H1 (cell line): ENCODE data around the gene PSMG2. TPM values are rescaled to one million over a fixed set of nuclear protein-coding genes. Genes with fewer than 3 reads are reported as not detected.
"Not testable (repeated sequence)": the region's sequence is repeated elsewhere in the genome, so short reads cannot be mapped to it uniquely, and the experiment has no call there.

Experiments
- CTCF ChIA-PET: fragments of 300-600 bp; sonication (Branson Sonifier 250); formaldehyde crosslinking; loops from one replicate; lab custom pipeline; 2021; ENCODE audit not compliant: partially characterized antibody; lab: Charles Lee
- POLR2A ChIA-PET: fragments of 300-600 bp; sonication (Branson Sonifier 250); formaldehyde crosslinking; loops from one replicate; lab custom pipeline; 2021; ENCODE audit warnings: inconsistent platforms; ENCODE audit not compliant: partially characterized antibody; lab: Charles Lee
- DNase-seq, 2 experiments: peaks; one replicate each; pipeline versions ENCODE4 v3.0.0 to v3.0.0-alpha.2; 2010 to 2022; ENCODE audit warnings: low spot score in 2 of 2, low read depth in 1 of 2, mixed read lengths in 1 of 2
- FAIRE-seq: peaks from 2 replicates; lab custom pipeline; 2011; peaks lifted over from hg19 to GRCh38; lab: Jason Lieb, UNC
- H2AFZ ChIP-seq: 2 replicates; pipeline ENCODE4 v1.8.1; 2012; ENCODE audit warnings: low read length, inconsistent platforms
- H2AK5ac ChIP-seq: 2 replicates; pipeline ENCODE4 v1.6.1; 2013; ENCODE audit warnings: low read depth, low read length
- H2BK120ac ChIP-seq: replicated peaks from 2 replicates; pipeline ENCODE3; 2013; ENCODE audit warnings: low read depth, low read length, inconsistent platforms
- H2BK12ac ChIP-seq: 2 replicates; pipeline ENCODE4 v1.6.1; 2013; ENCODE audit warnings: low read depth, low read length
- H2BK15ac ChIP-seq: 2 replicates; pipeline ENCODE4 v1.6.1; 2013; ENCODE audit warnings: low read length
- H2BK20ac ChIP-seq: 2 replicates; pipeline ENCODE4 v1.6.1; 2013; ENCODE audit warnings: low read length
- H2BK5ac ChIP-seq: 2 replicates; pipeline ENCODE4 v1.6.1; 2013; ENCODE audit warnings: low read depth, low read length
- H3K14ac ChIP-seq: 2 replicates; pipeline ENCODE4 v1.6.1; 2013; ENCODE audit warnings: inconsistent platforms; ENCODE audit not compliant: insufficient read length
- H3K18ac ChIP-seq: 2 replicates; pipeline ENCODE4 v1.6.1; 2013; ENCODE audit warnings: low read length; ENCODE audit errors: extremely low read depth
- H3K23ac ChIP-seq: 2 replicates; pipeline ENCODE4 v1.6.1; 2013; ENCODE audit warnings: inconsistent platforms; ENCODE audit not compliant: insufficient read length
- H3K23me2 ChIP-seq: 2 replicates; pipeline ENCODE4 v1.6.1; 2013; ENCODE audit warnings: low read depth, low read length
- H3K27ac ChIP-seq: 2 replicates; pipeline ENCODE4 v1.6.1; 2011; ENCODE audit warnings: low read depth, low read length, inconsistent platforms
- H3K27me3 ChIP-seq, 4 experiments: replicated peaks in 1 of 4; 1 replicate in 1 of 4; 2 replicates in 3 of 4; pipeline versions ENCODE4 v1.6.1 to v1.8.1; 2011 to 2013; ENCODE audit warnings: low read length in 3 of 4, mild to moderate bottlenecking in 3 of 4, inconsistent platforms in 2 of 4, mixed read lengths in 2 of 4, moderate library complexity in 1 of 4; ENCODE audit not compliant: control insufficient read depth in 3 of 4, insufficient read depth in 3 of 4; ENCODE audit errors: extremely low read depth in 1 of 4
- H3K36me3 ChIP-seq, 4 experiments: 2 replicates each; pipeline versions ENCODE4 v1.6.1 to v1.8.1; 2011 to 2013; ENCODE audit warnings: mild to moderate bottlenecking in 4 of 4, low read length in 3 of 4, moderate library complexity in 2 of 4, control low read depth in 1 of 4, inconsistent platforms in 1 of 4; ENCODE audit not compliant: insufficient read depth in 4 of 4, control insufficient read depth in 2 of 4
- H3K4ac ChIP-seq: replicated peaks from 2 replicates; pipeline ENCODE3; 2013; ENCODE audit warnings: low read length, low read depth, mixed read lengths, inconsistent platforms; ENCODE audit not compliant: insufficient read length
- H3K4me1 ChIP-seq, 4 experiments: replicated peaks in 1 of 4; 1 replicate in 1 of 4; 2 replicates in 3 of 4; pipeline versions ENCODE4 v1.6.1 to v1.8.1; 2011 to 2013; ENCODE audit warnings: low read length in 3 of 4, inconsistent platforms in 2 of 4, mixed read lengths in 1 of 4; ENCODE audit not compliant: insufficient read depth in 4 of 4, control insufficient read depth in 3 of 4
- H3K4me2 ChIP-seq, 2 experiments: 2 replicates each; pipeline versions ENCODE4 v1.6.1 to v1.8.1; 2011 to 2013; ENCODE audit warnings: low read depth in 2 of 2, low read length in 2 of 2, control low read depth in 1 of 2, inconsistent platforms in 1 of 2, mild to moderate bottlenecking in 1 of 2; ENCODE audit not compliant: insufficient read depth in 1 of 2
- H3K4me3 ChIP-seq, 4 experiments: fragments of 200-600, 300-600 bp in 1 of 4; sonication (generic), shearing (Covaris generic), sonication (Bioruptor Twin) in 1 of 4; 2 replicates each; pipeline versions ENCODE4 v1.5.1 to v1.8.1; 2011 to 2016; ENCODE audit warnings: low read length in 4 of 4, low read depth in 3 of 4, control low read depth in 2 of 4, inconsistent platforms in 2 of 4, mild to moderate bottlenecking in 2 of 4, mixed read lengths in 1 of 4, moderate library complexity in 1 of 4; ENCODE audit not compliant: insufficient read depth in 2 of 4; ENCODE audit errors: extremely low read depth in 1 of 4
- H3K56ac ChIP-seq: replicated peaks from 2 replicates; pipeline ENCODE3; 2013; ENCODE audit warnings: low read depth, mild to moderate bottlenecking, mixed read lengths, low read length, inconsistent platforms; ENCODE audit not compliant: insufficient read length
- H3K79me1 ChIP-seq: 2 replicates; pipeline ENCODE4 v1.6.1; 2013; ENCODE audit warnings: low read depth, low read length, control low read depth
- H3K79me2 ChIP-seq, 2 experiments: 2 replicates each; pipeline versions ENCODE4 v1.6.1 to v1.8.1; 2012 to 2013; ENCODE audit warnings: low read length in 2 of 2, mild to moderate bottlenecking in 2 of 2, inconsistent platforms in 1 of 2; ENCODE audit not compliant: insufficient read depth in 2 of 2, control insufficient read depth in 1 of 2
- H3K9ac ChIP-seq, 4 experiments: replicated peaks in 1 of 4; 1 replicate in 1 of 4; 2 replicates in 3 of 4; pipeline versions ENCODE4 v1.6.1 to v1.8.1; 2011 to 2013; ENCODE audit warnings: low read depth in 3 of 4, low read length in 3 of 4, control low read depth in 2 of 4, mild to moderate bottlenecking in 2 of 4, moderate library complexity in 2 of 4, inconsistent platforms in 1 of 4; ENCODE audit errors: extremely low read depth in 1 of 4
- H3K9me3 ChIP-seq, 2 experiments: 2 replicates each; pipeline versions ENCODE4 v1.6.1 to v1.8.1; 2012 to 2013; ENCODE audit warnings: mild to moderate bottlenecking in 2 of 2, moderate library complexity in 2 of 2, control low read depth in 1 of 2, inconsistent platforms in 1 of 2, low read depth in 1 of 2, low read length in 1 of 2, mixed read lengths in 1 of 2; ENCODE audit not compliant: insufficient read depth in 2 of 2
- H4K20me1 ChIP-seq, 2 experiments: replicated peaks in 1 of 2; 2 replicates each; pipeline versions ENCODE3 to v1.8.1; 2011 to 2013; ENCODE audit warnings: inconsistent platforms in 2 of 2, low read length in 2 of 2, mild to moderate bottlenecking in 1 of 2; ENCODE audit not compliant: insufficient read depth in 2 of 2, control insufficient read depth in 1 of 2
- H4K5ac ChIP-seq: 2 replicates; pipeline ENCODE4 v1.6.1; 2013; ENCODE audit warnings: low read length, low read depth, mixed read lengths, inconsistent platforms; ENCODE audit not compliant: insufficient read length
- H4K8ac ChIP-seq: 2 replicates; pipeline ENCODE4 v1.8.0; 2013; ENCODE audit warnings: mild to moderate bottlenecking, moderate library complexity, low read length, inconsistent platforms; ENCODE audit not compliant: insufficient read depth; ENCODE audit errors: extremely low read depth
- H4K91ac ChIP-seq: replicated peaks from 2 replicates; pipeline ENCODE3; 2013; ENCODE audit warnings: low read length, mixed read lengths, inconsistent platforms; ENCODE audit not compliant: insufficient read length
- WGBS, 2 experiments: shearing (Covaris generic) in 1 of 2; methylation state at CpG; one replicate each; pipeline versions ENCODE4 v1.1.6 to v1.1.7; 2013 to 2015; ENCODE audit warnings: low lambda C conversion rate in 2 of 2, mixed read lengths in 2 of 2, inconsistent platforms in 1 of 2, low coverage in 1 of 2, missing lambda C conversion rate in 1 of 2; ENCODE audit not compliant: insufficient replicate concordance in 2 of 2, insufficient coverage in 1 of 2, insufficient read length in 1 of 2; ENCODE audit errors: extremely low coverage in 1 of 2, missing lambda C conversion rate in 1 of 2; 5-methylcytosine and 5-hydroxymethylcytosine counted together
- polyA plus RNA-seq, 7 experiments: library from polyadenylated mRNA; depleted of rRNA in 3 of 7; stranded (reverse) in 5 of 7; unstranded in 2 of 7; fragments of >200 nt in 5 of 7; fragments of 200-250 nt in 2 of 7; gene quantifications; 1 replicate in 5 of 7; 2 replicates in 1 of 7; 4 replicates in 1 of 7; pipeline versions ENCODE4 v1.2.1 to v1.2.3, GENCODE V29; 2011 to 2013; ENCODE audit warnings: missing spikeins in 2 of 7, mixed read lengths in 2 of 7
- total RNA-seq: library from RNA; stranded (reverse); fragmentation: NEBNext Ultra II Directional; extraction: Animal tissue kit (Norgen Biotek cat#: 25700); gene quantifications from 2 replicates; pipeline ENCODE4 v1.2.1, GENCODE V29; 2021

Gene PSMG2
- total and polyA plus RNA-seq, 2 of the 8 experiments (the other 6 are each of a cell fraction or from before 2014, with no cell fraction given): 52.9 to 79.3 TPM

DNA sequence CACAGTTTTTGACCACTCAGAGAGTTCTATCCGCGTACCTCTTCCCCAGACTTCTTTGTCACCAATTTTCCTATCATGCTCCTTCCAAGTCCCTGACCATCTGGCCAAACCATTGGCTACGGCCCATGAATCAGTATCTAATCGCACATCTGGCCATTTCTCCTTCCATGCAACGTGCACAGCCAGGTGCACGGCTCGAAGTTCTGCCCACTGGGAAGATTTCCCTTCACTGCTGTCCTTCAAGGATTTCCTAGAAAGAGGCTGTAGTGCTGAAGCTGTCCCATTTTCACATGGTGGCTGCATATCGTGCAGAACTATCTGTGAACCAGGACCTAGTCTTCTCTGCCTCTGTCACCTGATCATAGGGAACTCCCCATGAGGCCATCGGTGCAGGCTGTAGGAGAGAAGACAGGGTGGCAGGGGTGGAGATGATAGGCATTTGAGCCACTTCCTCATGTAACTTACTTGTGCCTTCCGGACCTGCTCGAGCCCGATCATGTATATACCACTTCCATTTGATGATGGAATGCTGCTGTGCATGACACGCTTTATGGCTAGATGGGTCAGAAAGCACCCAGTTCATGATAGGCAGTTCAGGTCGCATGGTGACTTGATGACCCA is 53.9 kb downstream of the PSMG2 start:
- DNase-seq, POLR2A ChIA-PET, CTCF ChIA-PET, H3K4me3 ChIP-seq, H4K91ac ChIP-seq, H3K4me2 ChIP-seq, H4K20me1 ChIP-seq, H3K79me1 ChIP-seq, H3K56ac ChIP-seq, H4K8ac ChIP-seq, H3K9me3 ChIP-seq, H3K27ac ChIP-seq, H3K18ac ChIP-seq, FAIRE-seq, H3K79me2 ChIP-seq, H3K14ac ChIP-seq, H2BK15ac ChIP-seq, H2BK12ac ChIP-seq, H3K4ac ChIP-seq, H2BK5ac ChIP-seq, H2AFZ ChIP-seq, H3K27me3 ChIP-seq, H3K36me3 ChIP-seq, H4K5ac ChIP-seq, H2BK20ac ChIP-seq, H2AK5ac ChIP-seq, H2BK120ac ChIP-seq, H3K4me1 ChIP-seq, H3K23me2 ChIP-seq, H3K9ac ChIP-seq, H3K23ac ChIP-seq: not testable (repeated sequence)
- 94% methylated on average over 14 of the region's 14 CpGs; no CpG with 5 or more reads in 1 of the 2 experiments for WGBS, 2 experiments

- H3K56ac ChIP-seq, H3K9me3 ChIP-seq: not testable (repeated sequence)
- POLR2A ChIA-PET: interaction anchor here (1.2 kb wide), 1 partner anchor 10 kb away, joined by 3 read pairs; no protein-coding TSS in a partner anchor
These were observed 55.7 kb downstream of the PSMG2 start for GRCh38 chr18:12758566-12758965.

More at GRCh38 chr18:12758566-12758965, 55.7 kb downstream of the PSMG2 start:
- WGBS, 2 experiments: 88% methylated on average over 3 of the region's 3 CpGs; no CpG with 5 or more reads in 1 of the 2 experiments
- not testable (repeated sequence) for H3K4me1 ChIP-seq, H2BK15ac ChIP-seq, H4K91ac ChIP-seq, H4K20me1 ChIP-seq, H2AFZ ChIP-seq, H3K14ac ChIP-seq, H2BK20ac ChIP-seq, H2BK5ac ChIP-seq, H2BK12ac ChIP-seq, H2BK120ac ChIP-seq, H3K27ac ChIP-seq, H4K5ac ChIP-seq, H3K23ac ChIP-seq, H3K9ac ChIP-seq, H3K4me2 ChIP-seq, H3K36me3 ChIP-seq, H3K23me2 ChIP-seq, H3K18ac ChIP-seq, H3K4me3 ChIP-seq, H2AK5ac ChIP-seq, H3K27me3 ChIP-seq, DNase-seq, H3K79me2 ChIP-seq, H3K79me1 ChIP-seq, H3K4ac ChIP-seq, FAIRE-seq, H4K8ac ChIP-seq
- CTCF ChIA-PET: interaction anchor here (1.6 kb wide), 1 partner anchor 32 kb away, joined by 3 read pairs; no protein-coding TSS in a partner anchor
